Measurements from ENCODE around the gene LINC00305.

DNA sequence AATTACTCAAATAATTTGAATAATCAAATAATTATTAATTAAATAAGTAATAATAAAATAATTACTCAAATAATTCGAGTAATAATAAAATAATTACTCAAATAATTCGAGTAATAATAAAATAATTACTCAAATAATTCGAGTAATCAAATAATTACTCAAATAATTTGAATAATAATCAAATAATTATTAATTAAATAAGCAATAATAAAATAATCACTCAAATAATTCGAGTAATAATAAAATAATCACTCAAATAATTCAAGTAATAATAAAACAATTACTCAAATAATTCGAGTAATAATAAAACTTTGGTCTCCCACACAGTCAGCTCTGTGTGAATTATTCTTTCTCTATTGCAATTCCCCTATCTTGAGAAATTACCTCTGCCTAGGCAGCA lies 30.0 kb upstream of the LINC00305 start:
- TF ChIP-seq, protein P1, sequence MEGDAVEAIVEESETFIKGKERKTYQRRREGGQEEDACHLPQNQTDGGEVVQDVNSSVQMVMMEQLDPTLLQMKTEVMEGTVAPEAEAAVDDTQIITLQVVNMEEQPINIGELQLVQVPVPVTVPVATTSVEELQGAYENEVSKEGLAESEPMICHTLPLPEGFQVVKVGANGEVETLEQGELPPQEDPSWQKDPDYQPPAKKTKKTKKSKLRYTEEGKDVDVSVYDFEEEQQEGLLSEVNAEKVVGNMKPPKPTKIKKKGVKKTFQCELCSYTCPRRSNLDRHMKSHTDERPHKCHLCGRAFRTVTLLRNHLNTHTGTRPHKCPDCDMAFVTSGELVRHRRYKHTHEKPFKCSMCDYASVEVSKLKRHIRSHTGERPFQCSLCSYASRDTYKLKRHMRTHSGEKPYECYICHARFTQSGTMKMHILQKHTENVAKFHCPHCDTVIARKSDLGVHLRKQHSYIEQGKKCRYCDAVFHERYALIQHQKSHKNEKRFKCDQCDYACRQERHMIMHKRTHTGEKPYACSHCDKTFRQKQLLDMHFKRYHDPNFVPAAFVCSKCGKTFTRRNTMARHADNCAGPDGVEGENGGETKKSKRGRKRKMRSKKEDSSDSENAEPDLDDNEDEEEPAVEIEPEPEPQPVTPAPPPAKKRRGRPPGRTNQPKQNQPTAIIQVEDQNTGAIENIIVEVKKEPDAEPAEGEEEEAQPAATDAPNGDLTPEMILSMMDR (optimal IDR thresholded peaks at IDR 0.05 in 1 of 3, IDR thresholded peaks at IDR 0.05 in 1 of 3, conservative IDR thresholded peaks at IDR 0.05 in 1 of 3; ENCODE audit: extremely low read depth in 1 of 3, insufficient read depth in 2 of 3, low read length in 3 of 3): no peak
- TF ChIP-seq EZH2 (IDR thresholded peaks at IDR 0.05; ENCODE audit: low read length): no peak
